Measurements from ENCODE around the gene SLC17A8.
"Not testable (repeated sequence)": the region's sequence is repeated elsewhere in the genome, so short reads cannot be mapped to it uniquely, and the experiment has no call there.

The SLC17A8 gene

GRCh38 chr12:100427078-100427477 lies 70.2 kb downstream of the SLC17A8 start:
- DNase-seq (ENCODE audit: low read depth): no peak

DNA sequence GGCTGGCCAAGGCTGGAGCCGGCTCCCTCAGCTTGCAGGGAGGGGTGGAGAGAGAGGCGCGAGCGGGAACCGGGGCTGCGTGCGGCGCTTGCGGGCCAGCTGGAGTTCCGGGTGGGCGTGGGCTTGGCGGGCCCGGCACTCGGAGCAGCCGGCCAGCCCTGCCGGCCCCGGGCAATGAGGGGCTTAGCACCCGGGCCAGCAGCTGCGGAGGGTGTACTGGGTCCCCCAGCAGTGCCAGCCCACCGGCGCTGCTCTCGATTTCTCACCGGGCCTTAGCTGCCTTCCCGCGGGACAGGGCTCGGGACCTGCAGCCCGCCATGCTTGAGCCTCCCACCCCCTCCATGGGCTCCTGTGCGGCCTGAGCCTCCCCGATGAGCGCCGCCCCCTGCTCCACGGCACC lies 73.4 kb downstream of the SLC17A8 start:
- DNase-seq (ENCODE audit: low read depth): not testable (repeated sequence)

DNA sequence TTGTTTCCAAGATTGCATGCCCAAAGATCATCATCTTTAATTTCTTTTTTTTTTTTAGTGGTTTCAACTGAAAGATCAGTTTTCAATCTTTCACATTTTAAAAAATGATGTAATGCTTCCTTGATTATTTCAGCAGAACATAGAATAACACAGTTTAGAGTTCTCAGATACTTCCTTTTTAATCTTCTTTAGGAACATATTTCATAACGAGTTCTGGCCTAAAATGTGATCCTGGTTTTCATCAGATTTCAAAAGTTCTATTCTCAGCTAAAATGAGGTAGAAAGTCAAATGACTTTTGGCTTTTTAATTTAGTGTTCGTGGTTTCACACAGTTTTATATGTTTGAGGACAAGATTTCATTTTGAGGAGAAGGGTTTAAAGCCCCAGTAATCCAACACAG lies 76.8 kb downstream of the SLC17A8 start:
- DNase-seq (ENCODE audit: low read depth): no peak

GRCh38 chr12:100434177-100434576 lies 77.3 kb downstream of the SLC17A8 start:
- no peak for DNase-seq (ENCODE audit: low read depth)

GRCh38 chr12:100435957-100436356 lies 79.1 kb downstream of the SLC17A8 start:
- no peak for DNase-seq (ENCODE audit: low read depth)

DNA sequence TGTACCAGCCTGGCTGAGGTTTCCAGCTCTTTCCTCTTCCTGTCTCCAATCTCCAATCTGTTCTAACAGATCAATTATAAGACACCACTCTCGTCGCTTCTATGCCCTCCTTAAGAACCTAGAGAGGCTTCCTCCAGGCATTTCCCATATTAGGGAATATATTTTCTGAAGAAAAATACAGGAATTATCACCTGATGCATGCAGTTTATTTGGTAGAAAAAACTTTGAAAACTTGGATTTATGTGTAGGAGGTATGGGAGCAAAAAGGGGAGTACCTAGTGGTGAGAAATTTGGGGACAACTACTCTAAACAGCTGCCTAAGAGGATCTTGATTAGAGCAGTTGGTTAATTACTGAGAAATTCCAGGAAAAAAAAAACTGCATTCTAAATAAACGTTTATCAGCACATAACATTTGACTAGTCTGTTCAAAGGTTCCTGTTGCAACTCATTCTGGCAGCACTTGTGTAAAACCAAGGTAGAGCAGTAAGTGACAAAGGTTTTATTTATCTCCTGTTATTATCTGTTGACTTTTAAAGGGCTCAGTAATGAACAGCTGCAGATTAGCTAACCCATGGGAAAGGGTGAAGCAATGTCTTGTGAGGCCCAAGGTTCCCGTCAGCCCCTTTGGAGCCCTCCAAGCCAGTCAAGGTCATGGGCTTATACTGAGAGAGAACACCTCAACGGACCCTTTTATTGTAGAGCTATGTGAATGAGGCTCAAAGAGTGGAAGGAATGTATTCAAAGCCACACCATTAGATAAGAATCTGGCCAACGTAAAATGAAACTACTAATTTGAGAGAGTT lies 80.4 kb downstream of the SLC17A8 start:
- no peak for DNase-seq (ENCODE audit: low read depth)

DNA sequence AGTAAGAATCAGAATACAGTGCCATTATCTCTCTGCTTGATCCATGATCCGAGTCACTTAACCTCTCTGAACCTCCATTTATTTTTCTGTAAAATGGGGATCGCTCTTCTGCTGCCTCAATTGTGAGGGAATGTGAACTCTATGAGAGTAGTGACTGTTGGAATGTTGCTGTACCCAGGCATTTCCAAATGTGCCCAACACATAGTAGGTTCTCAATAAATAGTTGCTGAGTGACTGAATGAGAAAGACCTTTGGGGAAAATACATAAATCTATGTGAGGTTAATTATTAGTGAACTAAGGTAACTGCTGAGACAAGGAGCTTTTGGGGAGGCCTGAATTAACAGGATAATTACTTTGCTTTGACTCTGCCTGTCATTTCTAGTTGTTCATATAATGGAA lies 82.9 kb downstream of the SLC17A8 start:
- DNase-seq (ENCODE audit: low read depth): no peak

- DNase-seq (ENCODE audit: low read depth): no peak
These were observed 85.5 kb downstream of the SLC17A8 start for GRCh38 chr12:100442403-100442802.

DNA sequence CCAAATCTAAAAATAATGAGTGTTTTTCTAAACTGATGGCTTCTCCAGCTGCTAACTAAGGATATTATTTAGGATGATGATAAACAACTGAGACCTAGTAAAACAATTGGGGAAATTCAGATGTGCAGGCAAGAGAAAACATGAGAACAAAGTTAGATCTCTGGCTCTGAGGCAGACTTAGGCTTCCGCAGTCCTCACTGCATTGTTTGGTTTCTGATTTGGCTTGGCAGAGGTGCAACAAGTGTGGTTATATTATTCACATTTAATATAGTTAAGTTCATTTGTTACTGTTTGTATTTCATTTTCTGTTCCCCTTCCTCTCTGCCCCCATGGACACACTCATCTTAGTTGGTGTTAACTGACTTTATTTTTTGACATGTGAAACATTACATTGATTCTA lies 86.6 kb downstream of the SLC17A8 start:
- DNase-seq (ENCODE audit: low read depth): no peak

- DNase-seq (ENCODE audit: low read depth): no peak
These were observed 88.2 kb downstream of the SLC17A8 start for GRCh38 chr12:100445081-100445481.

GRCh38 chr12:100447381-100447780 lies 90.5 kb downstream of the SLC17A8 start:
- DNase-seq (ENCODE audit: low read depth): no peak

DNA sequence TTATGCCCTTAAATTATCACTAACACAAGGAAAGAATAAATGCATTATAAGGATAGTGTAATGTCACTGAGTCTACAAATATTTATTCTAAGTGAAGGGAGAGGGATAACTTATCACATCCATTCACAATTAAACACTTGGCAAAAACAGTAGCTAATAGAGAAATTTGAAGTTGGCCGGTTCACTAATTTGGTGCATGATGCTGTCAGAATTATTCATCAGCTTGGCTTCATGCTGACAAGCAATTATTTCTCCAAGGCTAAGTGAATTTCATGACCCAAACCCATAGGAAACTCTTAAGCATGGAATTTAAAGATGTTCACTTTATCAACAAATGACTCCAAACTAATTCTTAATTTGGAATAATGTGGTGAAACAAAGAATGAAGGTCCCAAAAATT lies 91.8 kb downstream of the SLC17A8 start:
- DNase-seq (ENCODE audit: low read depth): no peak

DNA sequence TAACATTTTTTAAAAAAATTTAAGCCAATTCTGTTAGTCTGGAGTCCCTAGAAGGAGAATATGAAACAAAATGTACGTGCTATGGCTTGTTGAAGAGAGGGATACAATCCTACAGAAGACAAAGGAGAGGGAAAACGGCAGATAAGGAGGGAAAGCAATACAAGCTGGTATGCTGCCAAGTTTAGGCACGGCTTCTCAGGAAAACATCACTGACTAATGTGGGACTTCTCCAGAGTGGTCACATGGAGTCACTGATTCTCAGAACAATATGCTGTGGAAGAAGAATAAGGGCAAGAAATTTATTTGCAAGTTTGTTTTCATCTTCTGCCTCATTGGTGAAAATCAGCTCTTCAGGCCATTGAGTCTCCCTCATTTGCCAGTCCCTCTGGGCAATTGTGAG lies 93.9 kb downstream of the SLC17A8 start:
- no peak for DNase-seq (ENCODE audit: low read depth)

DNA sequence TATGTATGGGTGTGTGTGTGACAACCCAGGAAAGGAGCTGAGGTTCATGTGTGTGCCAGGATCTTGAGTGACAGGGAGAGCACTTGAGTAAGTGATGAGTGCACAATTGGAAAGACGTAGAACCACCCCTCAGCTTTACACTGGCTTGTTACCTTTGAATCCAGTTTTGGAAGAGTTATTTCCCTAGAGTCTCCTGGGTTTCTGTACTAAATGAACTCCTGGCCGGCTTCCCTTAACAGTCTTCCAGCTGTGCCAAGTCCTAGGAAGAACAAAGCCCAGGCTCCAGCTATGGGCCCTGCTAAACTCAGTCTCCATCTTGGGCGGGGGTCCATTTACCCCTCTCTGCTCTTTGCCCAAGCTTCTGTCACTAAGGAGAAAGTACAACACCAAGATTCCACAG lies 97.1 kb downstream of the SLC17A8 start:
- DNase-seq (ENCODE audit: low read depth): no peak

DNA sequence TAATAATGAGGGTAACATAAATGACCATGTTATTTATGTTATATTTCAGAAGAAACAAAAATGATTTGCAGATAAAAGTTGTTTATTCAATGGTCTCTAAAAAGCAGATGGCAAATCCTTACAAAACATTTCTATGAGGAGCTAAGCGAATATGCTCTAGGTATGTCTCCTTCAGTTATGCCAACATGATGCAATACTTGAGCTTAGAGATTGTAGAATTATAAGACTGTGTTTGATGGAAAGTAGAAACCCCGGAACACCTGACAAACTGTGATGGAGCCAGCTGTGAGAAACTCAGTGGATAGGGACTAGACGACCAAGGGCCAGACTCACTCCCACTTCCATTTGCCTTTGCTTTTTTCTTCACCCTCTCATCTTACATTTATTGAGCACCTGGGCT lies 99.0 kb downstream of the SLC17A8 start:
- DNase-seq (ENCODE audit: low read depth): no peak

- no peak for DNase-seq (ENCODE audit: low read depth)
These were observed 101.3 kb downstream of the SLC17A8 start for GRCh38 chr12:100458191-100458590.

GRCh38 chr12:100460702-100461101 lies 103.8 kb downstream of the SLC17A8 start:
- no peak for DNase-seq (ENCODE audit: low read depth)

GRCh38 chr12:100461330-100461973 lies 104.6 kb downstream of the SLC17A8 start:
- DNase-seq (ENCODE audit: low read depth): no peak

DNA sequence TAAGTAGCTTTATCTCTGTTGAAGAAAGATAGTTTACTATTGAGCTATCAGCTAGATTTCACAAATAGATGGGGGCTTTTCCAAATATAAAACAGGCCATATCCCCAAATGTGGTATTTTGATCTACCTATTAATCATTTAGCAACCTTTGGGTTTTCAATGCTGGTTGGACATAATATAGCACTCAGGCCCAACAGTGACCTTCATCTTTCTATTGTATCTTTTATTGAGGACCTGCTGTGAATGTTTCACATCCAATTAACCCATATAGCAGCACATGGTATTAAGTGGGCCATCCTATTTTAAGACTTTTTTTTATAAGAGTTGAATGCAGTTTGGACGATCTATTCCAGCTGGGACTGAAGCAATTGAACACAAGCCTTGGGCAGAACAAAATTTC lies 106.8 kb downstream of the SLC17A8 start:
- no peak for DNase-seq (ENCODE audit: low read depth)

DNA sequence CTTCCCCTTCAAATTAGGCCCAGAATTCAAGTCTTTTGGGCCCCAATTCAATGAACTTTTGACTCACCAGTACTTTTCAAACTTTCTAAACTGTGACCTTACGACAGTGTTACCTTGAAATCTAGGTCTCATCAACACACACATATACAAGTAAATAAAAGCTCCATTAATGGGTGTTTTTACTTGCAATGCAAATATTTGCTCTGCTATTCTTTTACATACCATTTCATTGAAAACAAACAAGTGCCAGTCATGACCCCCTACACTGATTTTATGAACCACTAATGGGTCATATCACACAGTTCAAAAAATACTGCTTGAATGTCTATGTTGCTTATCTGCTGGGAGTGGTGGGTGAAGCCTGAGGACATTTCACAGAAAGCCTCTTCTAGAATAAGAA lies 107.7 kb downstream of the SLC17A8 start:
- no peak for DNase-seq (ENCODE audit: low read depth)

DNA sequence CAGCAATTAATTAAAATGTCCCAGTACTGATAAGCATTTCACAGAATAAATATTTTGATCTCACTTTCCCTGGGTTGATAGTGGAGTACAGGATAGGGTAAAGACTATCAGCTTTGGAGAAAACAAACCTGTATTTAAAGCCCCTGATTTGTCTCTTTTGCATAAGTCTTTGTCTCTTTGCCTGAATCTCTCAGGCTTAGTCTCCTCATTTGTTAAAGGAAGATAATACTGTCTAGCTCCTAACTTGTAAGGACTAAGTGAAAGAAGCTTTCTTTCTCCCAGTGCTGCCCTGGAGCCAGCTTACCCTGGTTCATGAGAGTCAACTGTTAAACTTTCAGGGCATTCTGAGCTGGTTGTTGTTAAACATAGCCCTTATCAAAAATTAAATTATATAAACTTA lies 111.3 kb downstream of the SLC17A8 start:
- no peak for DNase-seq (ENCODE audit: low read depth)
